Ecto neural progenitor cell (in vitro differentiated cells): ENCODE data around the gene PPP2R3B.
"Not testable (repeated sequence)": the region's sequence is repeated elsewhere in the genome, so short reads cannot be mapped to it uniquely, and the experiment has no call there.

Source experiments
- DNase-seq: peaks from one replicate; pipeline ENCODE4 v3.0.0-alpha.2; 2018; ENCODE audit warnings: low spot score

Gene PPP2R3B

GRCh38 chrX:337331-337831, 49.3 kb downstream of the PPP2R3B start:
- DNase-seq: no peak

GRCh38 chrX:336227-336626, 50.5 kb downstream of the PPP2R3B start:
- no peak for DNase-seq

- no peak for DNase-seq
Measured at GRCh38 chrX:335758-336155, 51.0 kb downstream of the PPP2R3B start.

- DNase-seq: no peak
Measured at GRCh38 chrX:334971-335757, 51.5 kb downstream of the PPP2R3B start.

- no peak for DNase-seq
Measured at GRCh38 chrX:334331-334891, 52.3 kb downstream of the PPP2R3B start.

GRCh38 chrX:333611-334311, 52.9 kb downstream of the PPP2R3B start:
- DNase-seq: no peak

- DNase-seq: no peak
Measured at GRCh38 chrX:332916-333610, 53.6 kb downstream of the PPP2R3B start.

GRCh38 chrX:332496-332860, 54.2 kb downstream of the PPP2R3B start:
- no peak for DNase-seq

GRCh38 chrX:331825-332495, 54.7 kb downstream of the PPP2R3B start:
- no peak for DNase-seq

GRCh38 chrX:331151-331824, 55.4 kb downstream of the PPP2R3B start:
- DNase-seq: no peak

- DNase-seq: no peak
Measured at GRCh38 chrX:330726-331150, 56.0 kb downstream of the PPP2R3B start.

- DNase-seq: not testable (repeated sequence)
Measured at GRCh38 chrX:330141-330725, 56.5 kb downstream of the PPP2R3B start.

GRCh38 chrX:329291-329910, 57.3 kb downstream of the PPP2R3B start:
- no peak for DNase-seq

- DNase-seq: no peak
Measured at GRCh38 chrX:327660-328126, 59.0 kb downstream of the PPP2R3B start.

- DNase-seq: not testable (repeated sequence)
Measured at GRCh38 chrX:324664-325063, 62.0 kb downstream of the PPP2R3B start.

- DNase-seq: peak; percentile 76
Measured at GRCh38 chrX:323721-324628, 62.7 kb downstream of the PPP2R3B start.

- DNase-seq: no peak
Measured at GRCh38 chrX:320126-320783, 66.5 kb downstream of the PPP2R3B start.

GRCh38 chrX:319579-320125, 67.1 kb downstream of the PPP2R3B start:
- peak; percentile 71 for DNase-seq
